HepG2 (cell line): ENCODE data around the gene TMEM164. TPM values are rescaled to one million over a fixed set of nuclear protein-coding genes. Genes with fewer than 3 reads are reported as not detected.

Experiments used
- ATAC-seq: fragments of 200-7000 bp; cut with Tn5 transposase; 3 replicates; pipeline ENCODE4 v1.9.1; 2020; ENCODE audit warnings: mild to moderate bottlenecking, moderate library complexity
- BruUV-seq: library from RNA; stranded (reverse); fragments of 400-500 nt; replicated peaks from 2 replicates; lab custom pipeline; 2021; lab: Mats Ljungman, UMichigan
- CTCF ChIA-PET: fragments of 300-600 bp; formaldehyde crosslinking; extraction: SDS; loops from one replicate; lab custom pipeline; 2021; ENCODE audit warnings: low total read pairs, inconsistent platforms, low intra/inter-chr PET ratio; lab: Yijun Ruan, JAX
- POLR2A ChIA-PET: fragments of 350-600 bp; sonication (Branson Sonifier 250); formaldehyde crosslinking; loops from one replicate; lab custom pipeline; 2020; ENCODE audit warnings: antibody characterized with exemption, inconsistent platforms; lab: Yijun Ruan, JAX
- DNase-seq: peaks from one replicate; pipeline ENCODE4 v3.0.0-alpha.2; 2015; ENCODE audit warnings: low spot score
- FAIRE-seq: peaks from 3 replicates; lab custom pipeline; 2011; peaks lifted over from hg19 to GRCh38; lab: Jason Lieb, UNC
- H2AFZ ChIP-seq: one replicate; pipeline ENCODE4 v1.6.1; 2011; ENCODE audit warnings: low read length, inconsistent platforms
- H3K27ac ChIP-seq: fragments of 300-600 bp; 3 replicates; pipeline ENCODE4 v1.8.0; 2011; ENCODE audit warnings: mixed run types, mild to moderate bottlenecking, mixed read lengths, low read length, inconsistent platforms; ENCODE audit not compliant: insufficient read depth; ENCODE audit errors: extremely low read length
- H3K27me3 ChIP-seq, 2 experiments: fragments of 200-600 bp in 1 of 2; 2 replicates in 1 of 2; 3 replicates in 1 of 2; pipeline versions ENCODE4 v1.6.0 to v1.8.0; 2011; ENCODE audit warnings: low read length in 2 of 2, mild to moderate bottlenecking in 2 of 2, moderate library complexity in 2 of 2, inconsistent platforms in 1 of 2; ENCODE audit not compliant: insufficient read depth in 2 of 2, control insufficient read depth in 1 of 2
- H3K36me3 ChIP-seq, 2 experiments: fragments of 200-600 bp in 1 of 2; replicated peaks in 1 of 2; 2 replicates in 1 of 2; 3 replicates in 1 of 2; pipeline versions ENCODE4 v1.5.1 to v1.8.0; 2011; ENCODE audit warnings: low read length in 2 of 2, inconsistent platforms in 1 of 2; ENCODE audit not compliant: insufficient read depth in 2 of 2, control insufficient read depth in 1 of 2
- H3K4me1 ChIP-seq: 2 replicates; pipeline ENCODE4 v1.5.1; 2012; ENCODE audit warnings: low read length, inconsistent platforms; ENCODE audit not compliant: insufficient read depth
- H3K4me2 ChIP-seq: 2 replicates; pipeline ENCODE4 v1.6.0; 2011; ENCODE audit warnings: low read depth, low read length, inconsistent platforms
- H3K4me3 ChIP-seq, 3 experiments: fragments of 200-600 bp in 1 of 3; sonication (generic), shearing (Covaris generic) in 1 of 3; replicated peaks in 1 of 3; 2 replicates each; pipeline ENCODE4 v1.5.1; 2011 to 2016; ENCODE audit warnings: low read length in 3 of 3, inconsistent platforms in 2 of 3, low read depth in 2 of 3, mild to moderate bottlenecking in 2 of 3, control low read depth in 1 of 3, mixed read lengths in 1 of 3; ENCODE audit not compliant: insufficient read depth in 1 of 3
- H3K79me2 ChIP-seq: one replicate; pipeline ENCODE4 v1.6.1; 2011; ENCODE audit warnings: low read length, inconsistent platforms; ENCODE audit not compliant: insufficient read depth
- H3K9ac ChIP-seq: 2 replicates; pipeline ENCODE4 v1.6.0; 2011; ENCODE audit warnings: mild to moderate bottlenecking, low read depth, low read length, inconsistent platforms; ENCODE audit not compliant: insufficient read depth
- H3K9me3 ChIP-seq: 2 replicates; pipeline ENCODE4 v1.5.1; 2012; ENCODE audit warnings: mild to moderate bottlenecking, low read length
- H4K20me1 ChIP-seq: 2 replicates; pipeline ENCODE4 v1.6.0; 2011; ENCODE audit warnings: inconsistent platforms, mild to moderate bottlenecking, low read length, moderate library complexity; ENCODE audit not compliant: insufficient read depth
- PAF1 ChIP-seq: IDR thresholded peaks from 2 replicates; pipeline ENCODE4 v1.6.1; 2016; ENCODE audit warnings: missing genetic modification reagents, missing compliant biosample characterization
- TSC22D2 ChIP-seq: sonication (generic); formaldehyde crosslinking; IDR thresholded peaks from 2 replicates; pipeline ENCODE4 v1.5.1; 2020; ENCODE audit warnings: missing genetic modification reagents, mild to moderate bottlenecking, borderline replicate concordance
- ZBTB2 ChIP-seq: sonication (generic); formaldehyde crosslinking; IDR thresholded peaks from 2 replicates; pipeline ENCODE4 v1.8.0; 2022; ENCODE audit warnings: low read depth, missing genetic modification reagents
- ZBTB46 ChIP-seq: sonication (generic); formaldehyde crosslinking; IDR thresholded peaks from 2 replicates; pipeline ENCODE4 v1.4.0; 2020; ENCODE audit warnings: mild to moderate bottlenecking, missing genetic modification reagents, borderline replicate concordance
- ZBTB7A ChIP-seq: sonication (generic); formaldehyde crosslinking; IDR thresholded peaks from 2 replicates; pipeline ENCODE4 v1.8.0; 2022; ENCODE audit warnings: mild to moderate bottlenecking, missing genetic modification reagents
- ZMAT5 ChIP-seq: sonication (generic); formaldehyde crosslinking; IDR thresholded peaks from 2 replicates; pipeline ENCODE4 v1.5.0; 2020; ENCODE audit warnings: mild to moderate bottlenecking, low read depth, missing genetic modification reagents, borderline replicate concordance
- ZNF282 ChIP-seq: fragments of 450-650 bp; IDR thresholded peaks from 2 replicates; pipeline ENCODE4 v1.6.1; 2018; ENCODE audit not compliant: partially characterized antibody
- ZNF337 ChIP-seq: sonication (generic); formaldehyde crosslinking; IDR thresholded peaks from 2 replicates; pipeline ENCODE4 v1.5.1; 2020; ENCODE audit warnings: missing genetic modification reagents, low read depth, mild to moderate bottlenecking, borderline replicate concordance
- ZNF34 ChIP-seq: sonication (generic); formaldehyde crosslinking; IDR thresholded peaks from 2 replicates; pipeline ENCODE4 v1.4.0; 2020; ENCODE audit warnings: mild to moderate bottlenecking, missing genetic modification reagents, borderline replicate concordance
- ZNF432 ChIP-seq: sonication (generic); formaldehyde crosslinking; IDR thresholded peaks from 2 replicates; pipeline ENCODE4 v1.5.0; 2020; ENCODE audit warnings: missing genetic modification reagents, mild to moderate bottlenecking, borderline replicate concordance
- ZNF496 ChIP-seq: sonication (generic); formaldehyde crosslinking; IDR thresholded peaks from 2 replicates; pipeline ENCODE4 v1.8.1; 2023; ENCODE audit warnings: mild to moderate bottlenecking, moderate library complexity, missing genetic modification reagents; ENCODE audit not compliant: insufficient replicate concordance
- ZNF556 ChIP-seq: sonication (generic); formaldehyde crosslinking; IDR thresholded peaks from 2 replicates; pipeline ENCODE4 v1.4.0; 2020; ENCODE audit warnings: mild to moderate bottlenecking, missing genetic modification reagents, borderline replicate concordance
- ZNF567 ChIP-seq: sonication (generic); formaldehyde crosslinking; IDR thresholded peaks from 2 replicates; pipeline ENCODE4 v1.8.1; 2023; ENCODE audit warnings: mild to moderate bottlenecking, missing genetic modification reagents, borderline replicate concordance
- ZSCAN30 ChIP-seq: sonication (generic); formaldehyde crosslinking; IDR thresholded peaks from 2 replicates; pipeline ENCODE4 v1.5.0; 2020; ENCODE audit warnings: mild to moderate bottlenecking, missing genetic modification reagents
- WGBS: methylation state at CpG from one replicate; pipeline ENCODE4 v1.1.6; 2017; ENCODE audit warnings: low lambda C conversion rate; 5-methylcytosine and 5-hydroxymethylcytosine counted together
- in situ Hi-C: cut with HindIII; loops from 2 replicates; pipeline ENCODE4 v1.10.0; 2017; ENCODE audit warnings: low pct_unique_long_range_greater_than_20kb; ENCODE audit not compliant: extremely low pct_ligation_motif_present
- intact Hi-C: fragments of 100-400 bp; cut with micrococcal nuclease; formaldehyde crosslinking; loops from one replicate; pipeline ENCODE4 v1.10.0; 2022; ENCODE audit not compliant: unreplicated experiment
- polyA plus RNA-seq, 8 experiments: library from polyadenylated mRNA; depleted of rRNA in 3 of 8; stranded (reverse) in 7 of 8; unstranded in 1 of 8; fragments of >200 nt; fragmentation: Illumina TruSeq in 4 of 8; extraction: Trizol in 4 of 8; gene quantifications; 2 replicates each; pipeline versions ENCODE4 v1.2.1 to v1.2.3, GENCODE V29; 2011 to 2016; ENCODE audit warnings: low read depth in 4 of 8, missing spikeins in 1 of 8, mixed read lengths in 1 of 8; ENCODE audit not compliant: insufficient read depth in 1 of 8
- total RNA-seq, 5 experiments: library from RNA; depleted of rRNA; stranded (reverse); fragments of >200 nt; fragmentation: Illumina TruSeq; extraction: Trizol; gene quantifications; 2 replicates each; pipeline ENCODE4 v1.2.3, GENCODE V29; 2016; ENCODE audit warnings: low read depth in 1 of 5
- TF ChIP-seq, protein P1 (sequence below): sonication (generic); formaldehyde crosslinking; IDR thresholded peaks from 2 replicates; pipeline ENCODE4 v1.4.0; 2020; ENCODE audit warnings: missing genetic modification reagents, mild to moderate bottlenecking, borderline replicate concordance
- TF ChIP-seq, protein P2 (sequence below): sonication (generic); formaldehyde crosslinking; IDR thresholded peaks from 2 replicates; pipeline ENCODE4 v1.5.1; 2020; ENCODE audit warnings: mild to moderate bottlenecking, moderate library complexity, missing genetic modification reagents

Gene TMEM164
- total and polyA plus RNA-seq, 2 of the 13 experiments (the other 11 are each of a cell fraction or from before 2014, with no cell fraction given): 5.8 to 13.2 TPM

- no peak for TF ChIP-seq ZBTB46 (CRISPR knock-in tag)
- no peak for TF ChIP-seq ZNF556 (CRISPR knock-in tag)
- no peak for TF ChIP-seq ZNF496
- TF ChIP-seq ZNF432 (CRISPR knock-in tag): no peak
Measured at GRCh38 chrX:110210417-110211139, 207.7 kb downstream of the TMEM164 start (continued).

- Histone ChIP-seq H3K9me3 (no peaks in the 10 kb centered on the region), H3K79me2 (no peaks in the 10 kb centered on the region), H3K9ac (no peak overlapping the region), H3K4me1 (no peaks in the 10 kb centered on the region), H2AFZ (no peak overlapping the region), H3K4me3 (no peak overlapping the region), H4K20me1 (no peaks in the 10 kb centered on the region), H3K27me3 (no peaks in the 10 kb centered on the region), H3K4me2 (no peak overlapping the region), H3K27ac (no peak overlapping the region), H3K36me3 (no peaks in the 10 kb centered on the region)
- BruUV-seq: no TSS peak
- ChIA-PET POLR2A (no interaction called here), CTCF (no interaction called here)
- FAIRE-seq (no peak), ATAC-seq (no peak), DNase-seq (no peak)
- in situ Hi-C loops (no loop called here), intact Hi-C loops (no loop called here)
- 100% methylated on average over 1 of the region's 1 CpG for WGBS
- TF ChIP-seq, protein P1, sequence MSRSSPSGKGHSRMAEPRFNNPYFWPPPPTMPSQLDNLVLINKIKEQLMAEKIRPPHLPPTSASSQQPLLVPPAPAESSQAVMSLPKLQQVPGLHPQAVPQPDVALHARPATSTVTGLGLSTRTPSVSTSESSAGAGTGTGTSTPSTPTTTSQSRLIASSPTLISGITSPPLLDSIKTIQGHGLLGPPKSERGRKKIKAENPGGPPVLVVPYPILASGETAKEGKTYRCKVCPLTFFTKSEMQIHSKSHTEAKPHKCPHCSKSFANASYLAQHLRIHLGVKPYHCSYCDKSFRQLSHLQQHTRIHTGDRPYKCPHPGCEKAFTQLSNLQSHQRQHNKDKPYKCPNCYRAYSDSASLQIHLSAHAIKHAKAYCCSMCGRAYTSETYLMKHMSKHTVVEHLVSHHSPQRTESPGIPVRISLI (CRISPR knock-in tag): no peak
- TF ChIP-seq ZBTB2 (no peak), PAF1 (CRISPR knock-in tag) (no peak), ZNF337 (no peak), ZNF282 (no peak), TSC22D2 (CRISPR knock-in tag) (no peak), ZMAT5 (CRISPR knock-in tag) (no peak), ZBTB7A (CRISPR knock-in tag) (no peak), ZNF567 (CRISPR knock-in tag) (no peak), ZNF34 (no peak), ZSCAN30 (CRISPR knock-in tag) (no peak)
- TF ChIP-seq, protein P2, sequence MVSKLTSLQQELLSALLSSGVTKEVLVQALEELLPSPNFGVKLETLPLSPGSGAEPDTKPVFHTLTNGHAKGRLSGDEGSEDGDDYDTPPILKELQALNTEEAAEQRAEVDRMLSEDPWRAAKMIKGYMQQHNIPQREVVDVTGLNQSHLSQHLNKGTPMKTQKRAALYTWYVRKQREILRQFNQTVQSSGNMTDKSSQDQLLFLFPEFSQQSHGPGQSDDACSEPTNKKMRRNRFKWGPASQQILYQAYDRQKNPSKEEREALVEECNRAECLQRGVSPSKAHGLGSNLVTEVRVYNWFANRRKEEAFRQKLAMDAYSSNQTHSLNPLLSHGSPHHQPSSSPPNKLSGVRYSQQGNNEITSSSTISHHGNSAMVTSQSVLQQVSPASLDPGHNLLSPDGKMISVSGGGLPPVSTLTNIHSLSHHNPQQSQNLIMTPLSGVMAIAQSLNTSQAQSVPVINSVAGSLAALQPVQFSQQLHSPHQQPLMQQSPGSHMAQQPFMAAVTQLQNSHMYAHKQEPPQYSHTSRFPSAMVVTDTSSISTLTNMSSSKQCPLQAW (CRISPR knock-in tag): no peak
Measured at GRCh38 chrX:110211340-110211739, 208.4 kb downstream of the TMEM164 start.
